ENCODE results near the gene ENO3. TPM values are rescaled to one million over a fixed set of nuclear protein-coding genes. Genes with fewer than 3 reads are reported as not detected.

The ENO3 gene
- total RNA-seq, 1 donor from 2014 or later = 1.5 TPM

DNA sequence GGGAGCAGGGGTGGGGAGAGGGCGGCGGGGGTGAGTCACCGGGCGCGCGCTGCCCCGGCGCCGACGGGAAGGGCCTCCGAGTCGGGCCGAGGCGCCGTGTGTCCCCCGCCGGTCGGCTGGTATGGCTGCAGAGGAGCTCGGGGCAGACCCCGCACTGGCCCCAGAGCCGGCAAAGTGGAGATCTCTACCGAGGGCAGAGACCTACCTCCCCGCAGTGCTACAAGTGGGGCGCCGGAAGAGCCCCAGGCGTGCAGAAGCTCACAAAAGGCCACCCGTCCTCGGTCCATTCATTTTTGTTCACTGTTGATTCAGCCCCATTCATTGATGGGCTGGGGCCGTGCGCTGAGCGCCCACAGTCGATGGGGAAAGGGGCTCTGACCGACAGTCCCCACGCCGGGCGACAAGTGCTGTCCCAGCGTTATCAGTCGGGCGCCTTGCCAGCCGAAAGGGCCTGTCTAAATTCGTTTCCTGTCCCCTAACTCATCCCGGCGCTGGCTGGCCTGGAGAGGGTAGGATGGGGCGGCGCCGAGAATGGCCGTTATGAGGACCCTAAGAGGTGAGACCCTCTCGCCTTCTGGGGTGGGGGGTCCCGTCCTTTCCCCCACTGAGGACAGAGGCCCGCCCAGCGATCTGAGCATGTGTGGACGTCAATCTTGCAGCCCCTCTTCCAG lies 709 bp upstream of the ENO3 start:
- peak; percentile 20 for ATAC-seq

GRCh38 chr17:4951486-4951885 lies 567 bp downstream of the ENO3 start:
- ATAC-seq = no peak

GRCh38 chr17:4953451-4953961 lies 2.6 kb downstream of the ENO3 start:
- ATAC-seq = no peak

- ATAC-seq = no peak
Measured at GRCh38 chr17:4955091-4955490, 4.2 kb downstream of the ENO3 start.

GRCh38 chr17:4956493-4957061 lies 5.7 kb downstream of the ENO3 start:
- ATAC-seq = no peak

DNA sequence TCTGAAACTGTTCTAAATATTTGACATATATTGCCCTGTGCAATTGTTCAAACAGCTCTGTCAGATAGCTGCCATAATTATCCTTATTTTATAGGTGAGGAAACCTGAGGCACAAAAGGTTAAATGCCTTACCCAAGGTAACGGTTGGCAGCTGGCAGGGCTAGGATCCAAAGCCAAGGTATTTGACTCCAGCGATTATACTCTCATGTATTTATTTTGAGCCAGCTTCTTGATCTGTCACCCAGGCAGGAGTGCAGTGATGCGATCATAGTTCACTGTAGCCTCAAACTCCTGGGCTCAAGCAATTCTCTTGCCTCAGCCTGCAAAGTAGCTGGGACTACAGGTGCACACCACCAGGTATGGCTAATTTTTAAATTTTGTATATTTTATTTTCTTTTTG lies 7.2 kb downstream of the ENO3 start:
- ATAC-seq = no peak

DNA sequence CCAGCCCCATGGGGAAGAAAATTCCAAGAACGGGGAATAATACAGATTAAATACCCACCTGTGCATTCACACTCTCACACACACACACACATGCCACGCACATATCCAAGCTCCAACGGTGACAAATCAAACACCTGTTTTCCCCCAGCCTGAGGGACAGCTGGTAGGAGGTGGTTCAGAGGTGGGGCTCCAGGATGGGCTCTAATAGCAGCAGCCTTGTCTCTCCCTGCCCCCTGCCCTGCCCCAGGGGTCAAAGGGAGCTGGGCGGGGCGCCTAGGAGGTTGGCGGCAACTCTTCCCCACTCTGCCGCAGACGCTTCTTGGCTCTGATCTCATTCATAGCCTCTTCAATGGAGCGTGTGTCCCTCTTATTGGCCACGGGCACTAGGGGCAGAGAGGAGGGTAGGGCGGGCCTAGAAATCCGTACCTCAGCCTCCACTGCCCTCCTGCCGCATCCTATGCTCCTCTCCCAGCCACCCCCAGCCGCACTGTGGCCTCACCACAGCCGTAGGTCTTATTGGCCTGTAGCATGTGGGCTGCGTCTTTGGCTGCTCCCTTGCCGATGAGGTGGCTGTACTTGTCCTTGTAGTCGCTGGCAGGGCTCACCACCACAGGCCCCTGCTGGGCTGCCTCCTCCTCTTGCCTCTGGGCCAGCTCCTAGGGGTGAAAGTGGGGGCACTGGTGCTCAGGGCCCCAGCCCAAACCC lies 8.5 kb downstream of the ENO3 start:
- ATAC-seq = peak; percentile 2

DNA sequence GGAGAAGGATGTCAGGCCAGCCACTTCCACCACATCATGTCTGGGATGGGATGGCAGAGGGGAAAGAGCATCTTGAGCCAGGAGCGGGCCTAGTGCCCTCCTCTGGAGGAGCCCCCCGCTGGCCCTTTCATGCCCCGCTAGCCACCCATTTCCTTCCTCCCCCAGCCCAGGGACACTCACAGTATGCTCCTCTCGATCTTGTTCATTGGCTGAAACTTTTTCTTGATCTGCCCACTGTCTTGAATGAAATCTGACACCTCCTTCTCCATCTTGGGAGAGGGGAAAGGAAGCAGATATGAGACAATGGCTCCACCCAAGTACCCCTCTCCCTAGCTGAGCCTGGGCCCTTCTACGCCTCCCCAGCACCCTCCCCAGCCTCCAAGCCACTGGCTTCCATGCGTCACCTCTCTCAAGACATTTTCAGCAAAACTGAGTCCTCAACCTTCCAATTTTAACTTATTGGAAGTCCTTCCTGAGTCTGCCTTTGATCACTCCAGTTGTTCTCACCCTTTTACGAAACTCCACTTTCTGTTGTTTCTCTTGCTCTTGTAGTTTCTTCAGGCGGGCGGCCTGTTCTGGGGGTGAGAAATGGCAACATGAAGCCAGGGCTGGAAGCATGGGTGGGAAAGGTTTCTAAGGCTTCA lies 9.5 kb downstream of the ENO3 start:
- no peak for ATAC-seq

DNA sequence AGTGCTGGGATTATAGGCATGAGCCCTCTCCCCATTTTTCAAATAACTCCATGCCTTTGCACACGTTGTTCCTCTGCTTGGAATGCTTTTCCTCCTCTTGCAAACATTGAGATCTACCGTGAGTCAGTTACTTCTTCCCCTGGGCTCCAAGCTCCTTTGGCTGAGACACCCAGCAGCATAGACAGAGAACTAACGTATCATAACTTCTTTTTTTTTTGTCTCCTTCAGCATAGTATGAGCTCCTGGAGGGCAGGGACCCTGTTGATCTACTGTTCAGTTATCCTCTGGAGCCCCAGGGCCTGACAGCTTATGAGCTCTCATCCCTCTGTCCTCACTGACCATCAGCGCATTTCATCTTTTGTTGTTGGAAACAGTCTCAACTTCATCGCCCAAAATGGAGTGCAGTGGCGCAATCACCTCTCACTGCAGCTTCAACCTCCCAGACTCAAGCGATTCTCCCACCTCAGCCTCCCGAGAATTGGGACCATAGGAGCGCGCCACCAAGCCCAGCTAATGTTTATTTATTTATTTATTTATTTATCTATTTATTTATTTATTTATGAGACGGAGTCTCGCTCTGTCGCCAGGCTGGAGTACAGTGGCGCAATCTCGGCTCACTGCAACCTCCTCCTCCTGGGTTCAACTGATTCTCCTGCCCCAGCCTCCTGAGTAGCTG lies 14.5 kb downstream of the ENO3 start:
- ATAC-seq = no peak

GRCh38 chr17:4966844-4967538 lies 16.1 kb downstream of the ENO3 start:
- ATAC-seq = peak; percentile 89

- peak; percentile 85 for ATAC-seq
Measured at GRCh38 chr17:4967539-4968485, 16.9 kb downstream of the ENO3 start, which contains the start of gene SPAG7. Gene SPAG7 (minus strand): TSS chr17:4967817. CDS start chr17:4967804, 13 bp downstream.

- peak; percentile 0 for ATAC-seq
Measured at GRCh38 chr17:4968486-4969046, 17.6 kb downstream of the ENO3 start.

DNA sequence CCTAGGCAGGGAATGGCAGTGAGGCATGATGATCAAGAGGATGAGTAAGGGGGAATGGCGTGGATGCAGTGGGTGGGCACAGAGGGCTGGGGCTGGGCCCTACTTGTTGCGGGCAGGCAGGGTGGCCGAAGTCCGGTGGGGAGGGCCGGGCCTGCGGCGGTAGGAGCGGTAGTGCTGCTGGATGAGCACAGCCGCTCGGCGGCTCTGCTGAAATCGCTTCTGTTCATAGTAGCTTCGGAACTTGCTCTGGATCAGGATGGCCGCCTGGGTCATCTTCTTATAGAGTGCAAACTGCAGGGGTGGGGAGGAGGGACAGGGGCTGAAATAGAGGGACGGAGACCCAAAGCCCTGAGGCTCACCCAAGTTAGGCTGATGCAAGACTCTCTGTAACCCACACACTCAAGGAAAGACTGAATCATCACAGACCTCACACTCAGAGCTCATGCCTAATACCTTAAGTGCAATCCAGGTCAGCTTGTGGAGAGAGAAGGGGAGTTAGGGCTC lies 18.2 kb downstream of the ENO3 start:
- ATAC-seq = peak; percentile 7

GRCh38 chr17:4969551-4970173 lies 18.7 kb downstream of the ENO3 start:
- ATAC-seq = no peak

DNA sequence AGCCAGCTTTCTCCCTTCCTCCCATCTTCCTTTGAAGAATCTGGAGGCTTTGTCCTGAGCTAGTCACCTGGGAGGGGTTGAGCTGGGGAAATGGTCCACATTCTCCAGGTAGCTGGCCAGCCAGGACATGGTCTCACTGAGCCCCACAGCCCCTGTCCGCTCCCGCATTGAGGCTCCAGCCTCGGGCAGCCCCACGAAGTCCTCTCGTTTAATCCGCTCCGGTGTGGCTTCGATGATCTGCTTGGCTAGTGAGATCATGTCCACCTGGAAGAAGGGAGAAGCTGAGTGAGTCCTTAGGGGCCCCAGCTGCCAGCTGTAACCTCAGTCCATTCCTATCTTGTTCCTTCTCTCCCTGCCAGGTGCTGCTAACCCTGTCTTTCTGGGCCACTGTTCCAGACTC lies 19.4 kb downstream of the ENO3 start:
- no peak for ATAC-seq

GRCh38 chr17:4971826-4972225 lies 20.9 kb downstream of the ENO3 start:
- ATAC-seq = no peak

DNA sequence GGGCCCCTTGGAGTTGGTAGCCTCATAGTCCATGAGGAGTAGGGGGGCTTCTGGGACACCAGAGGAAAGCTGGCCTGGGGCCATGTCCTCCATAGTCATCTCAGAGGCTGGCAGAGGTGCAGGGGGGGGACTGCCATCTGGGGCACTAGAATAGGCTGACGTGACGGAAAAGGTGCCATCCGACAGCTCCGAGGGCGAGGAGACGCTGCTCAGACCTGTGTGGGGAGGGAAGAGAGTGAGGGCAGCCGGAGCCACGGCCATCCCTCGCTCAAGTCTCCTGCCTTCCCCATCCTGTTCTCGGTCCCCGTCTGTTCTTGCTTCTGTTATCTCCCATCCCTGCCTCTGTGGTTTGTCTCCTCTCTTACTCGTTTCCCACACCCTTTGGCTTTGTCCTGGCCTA lies 21.4 kb downstream of the ENO3 start:
- ATAC-seq = no peak

DNA sequence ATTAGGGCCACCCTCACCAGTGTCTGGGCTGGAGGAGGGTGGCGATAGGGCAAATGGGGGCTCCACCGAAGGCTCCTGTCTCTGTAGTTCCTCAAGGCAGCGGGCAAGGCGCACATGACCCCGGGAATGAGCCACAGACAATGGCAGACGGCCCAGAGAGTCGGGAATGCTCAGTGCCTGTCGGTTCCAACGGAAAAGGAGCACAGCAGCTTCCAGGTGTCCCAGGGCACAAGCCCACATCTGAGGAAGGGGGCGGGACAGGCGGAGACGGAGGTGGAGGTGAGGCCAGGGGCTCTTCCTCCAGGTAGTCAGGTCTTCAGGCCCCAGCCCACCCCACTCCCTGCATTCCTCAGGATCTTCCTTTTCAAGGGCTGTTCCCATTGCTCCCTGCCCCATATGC lies 21.8 kb downstream of the ENO3 start:
- ATAC-seq = no peak

DNA sequence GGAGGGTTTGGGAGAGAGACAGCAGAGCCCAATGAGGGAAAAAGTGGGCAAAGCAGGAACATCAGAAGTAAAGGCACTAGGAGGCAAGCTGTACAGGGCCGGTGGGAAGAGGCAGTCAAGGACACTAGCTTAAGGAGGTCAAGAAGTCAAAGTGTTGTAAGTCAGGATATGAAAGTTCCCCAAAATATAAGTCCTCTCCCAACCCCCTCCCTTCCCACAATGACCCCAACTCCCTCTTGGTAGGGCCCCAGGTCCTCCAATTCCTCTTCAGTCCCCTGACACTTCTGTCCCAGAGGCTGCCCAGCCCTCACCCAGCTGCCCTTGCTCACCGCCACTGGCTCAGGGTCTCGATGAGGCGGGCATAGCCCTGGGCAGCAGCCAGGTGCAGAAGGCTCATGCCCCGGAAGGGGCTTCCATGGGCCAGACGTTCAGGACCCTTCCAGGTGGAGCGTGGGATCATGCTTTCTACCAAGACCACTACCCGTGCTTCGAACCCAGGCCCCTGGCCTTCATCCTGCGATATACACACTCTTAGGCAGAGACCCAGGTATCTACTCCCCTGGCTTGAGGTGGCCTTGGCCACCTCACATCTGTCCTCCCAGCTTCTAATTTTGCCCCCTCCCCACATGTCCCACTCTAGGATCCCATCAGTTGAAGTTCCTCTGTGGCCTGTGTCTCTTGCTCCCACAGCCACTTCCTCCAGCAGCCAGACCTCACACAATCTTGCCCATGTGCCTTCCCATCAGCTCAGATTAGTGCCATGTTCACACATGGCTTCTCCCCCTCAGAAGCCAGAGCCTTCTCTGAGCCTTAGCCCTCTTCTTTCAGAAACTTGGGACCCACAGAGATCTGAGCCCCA lies 22.6 kb downstream of the ENO3 start:
- ATAC-seq = no peak
